Measurements from ENCODE around the gene DHRS4L2.
"Not testable (repeated sequence)": the region's sequence is repeated elsewhere in the genome, so short reads cannot be mapped to it uniquely, and the experiment has no call there.

- TF ChIP-seq POLR2A (IDR thresholded peaks at IDR 0.05; ENCODE audit: low read depth, low read length); CTCF (conservative IDR thresholded peaks at IDR 0.05; ENCODE audit: low read depth, low read length); FOS (IDR thresholded peaks at IDR 0.05; ENCODE audit: low read depth, low read length); RFX5 (IDR thresholded peaks at IDR 0.05; ENCODE audit: low read depth, low read length); USF2 (IDR thresholded peaks at IDR 0.05; ENCODE audit: low read depth, low read length); SMC3 (IDR thresholded peaks at IDR 0.05; ENCODE audit: low read depth, low read length); RAD21 (IDR thresholded peaks at IDR 0.05; ENCODE audit: low read length); MAFK (IDR thresholded peaks at IDR 0.05; ENCODE audit: low read depth, low read length); CHD1 (IDR thresholded peaks at IDR 0.05; ENCODE audit: low read depth, low read length); MAZ (IDR thresholded peaks at IDR 0.05; ENCODE audit: borderline replicate concordance, low read depth, low read length); CEBPB (IDR thresholded peaks at IDR 0.05; ENCODE audit: low read depth, low read length); MXI1 (IDR thresholded peaks at IDR 0.05; ENCODE audit: borderline replicate concordance, low read depth, low read length); BHLHE40 (IDR thresholded peaks at IDR 0.05; ENCODE audit: low read depth, low read length): not testable (repeated sequence)
Measured at GRCh38 chr14:23993042-23993441, 4.3 kb downstream of the DHRS4L2 start.
